Measurements from ENCODE around the gene TRA2B. TPM values are rescaled to one million over a fixed set of nuclear protein-coding genes. Genes with fewer than 3 reads are reported as not detected.

The TRA2B gene
- total RNA-seq, 1 experiment from 2014 or later: 171 TPM

- H3K4me1 ChIP-seq (ENCODE audit: control insufficient read depth, insufficient read depth, low read length): no peaks in the 10 kb centered on the region
- no peak overlapping the region for H3K27ac ChIP-seq (ENCODE audit: low read length)
- no peak for TF ChIP-seq SIN3A (IDR thresholded peaks at IDR 0.05; ENCODE audit: borderline replicate concordance, insufficient read depth, low read depth, low read length)
- no peak for TF ChIP-seq TCF7L2 (IDR thresholded peaks at IDR 0.05; ENCODE audit: low read depth, low read length)
- TF ChIP-seq, protein P1, sequence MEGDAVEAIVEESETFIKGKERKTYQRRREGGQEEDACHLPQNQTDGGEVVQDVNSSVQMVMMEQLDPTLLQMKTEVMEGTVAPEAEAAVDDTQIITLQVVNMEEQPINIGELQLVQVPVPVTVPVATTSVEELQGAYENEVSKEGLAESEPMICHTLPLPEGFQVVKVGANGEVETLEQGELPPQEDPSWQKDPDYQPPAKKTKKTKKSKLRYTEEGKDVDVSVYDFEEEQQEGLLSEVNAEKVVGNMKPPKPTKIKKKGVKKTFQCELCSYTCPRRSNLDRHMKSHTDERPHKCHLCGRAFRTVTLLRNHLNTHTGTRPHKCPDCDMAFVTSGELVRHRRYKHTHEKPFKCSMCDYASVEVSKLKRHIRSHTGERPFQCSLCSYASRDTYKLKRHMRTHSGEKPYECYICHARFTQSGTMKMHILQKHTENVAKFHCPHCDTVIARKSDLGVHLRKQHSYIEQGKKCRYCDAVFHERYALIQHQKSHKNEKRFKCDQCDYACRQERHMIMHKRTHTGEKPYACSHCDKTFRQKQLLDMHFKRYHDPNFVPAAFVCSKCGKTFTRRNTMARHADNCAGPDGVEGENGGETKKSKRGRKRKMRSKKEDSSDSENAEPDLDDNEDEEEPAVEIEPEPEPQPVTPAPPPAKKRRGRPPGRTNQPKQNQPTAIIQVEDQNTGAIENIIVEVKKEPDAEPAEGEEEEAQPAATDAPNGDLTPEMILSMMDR (IDR thresholded peaks at IDR 0.05): peak; percentile 98
- TF ChIP-seq POLR2AphosphoS5 (IDR thresholded peaks at IDR 0.05; ENCODE audit: low read depth, low read length): no peak
- TF ChIP-seq REST (IDR thresholded peaks at IDR 0.05; ENCODE audit: insufficient read depth in 1 of 2, low read depth in 2 of 2, low read length in 1 of 2): no peak
- ChIA-PET CTCF (interaction anchor here (0.6 to 1.8 kb wide), 5 partner anchors 17 to 558 kb away, joined by 3 to 9 read pairs (median 3); partner anchors contain the start of gene IGF2BP2), POLR2A (interaction anchor here (0.7 kb wide), 2 partner anchors 14 to 615 kb away, joined by 5 read pairs; no protein-coding TSS in a partner anchor)
- H3K36me3 ChIP-seq (ENCODE audit: control insufficient read depth, insufficient read depth, low read length): no peaks in the 10 kb centered on the region
- no TSS peak for BruUV-seq (replicated peaks)
- in situ Hi-C loops (cut with HindIII; ENCODE audit: low pct_unique_long_range_greater_than_20kb, low sequenced_read_pairs) (no loop called here), intact Hi-C loops (cut with micrococcal nuclease; ENCODE audit: unreplicated experiment) (no loop called here)
- H3K4me3 ChIP-seq (ENCODE audit: low read depth in 2 of 2, low read length in 2 of 2): no peak overlapping the region
- peak; percentile 57 for DNase-seq (ENCODE audit: low read depth, low spot score)
- no peaks in the 10 kb centered on the region for H3K27me3 ChIP-seq (ENCODE audit: control insufficient read depth, insufficient read depth, low read length)
- no peaks in the 10 kb centered on the region for H3K9me3 ChIP-seq (ENCODE audit: control insufficient read depth, insufficient read depth, low read depth, low read length)
- ATAC-seq: peak; percentile 94
These were observed 39.3 kb upstream of the TRA2B start for GRCh38 chr3:185976977-185977678.

DNA sequence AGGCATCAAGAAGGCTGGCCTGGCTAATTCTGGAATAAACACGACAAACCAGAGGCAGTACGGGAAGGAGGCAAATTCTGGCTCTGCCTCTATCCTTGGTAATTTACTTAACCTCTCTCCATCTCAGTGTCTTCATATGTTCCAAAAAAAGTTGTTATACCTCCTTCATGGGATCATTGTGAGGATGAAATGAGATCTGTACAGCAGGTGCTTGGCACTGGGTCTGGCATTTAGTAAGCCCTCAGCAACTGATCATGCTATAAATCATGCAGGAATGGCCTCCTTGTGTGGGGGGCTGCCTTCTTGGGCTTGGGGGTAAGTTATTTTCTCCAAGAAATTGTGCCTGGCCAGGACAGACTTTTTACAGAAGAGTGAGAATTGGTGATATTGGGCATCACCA lies 38.3 kb upstream of the TRA2B start:
- H3K36me3 ChIP-seq (ENCODE audit: control insufficient read depth, insufficient read depth, low read length): no peaks in the 10 kb centered on the region

More for the DNA sequence above, 38.3 kb upstream of the TRA2B start:
- TF ChIP-seq POLR2AphosphoS5 (IDR thresholded peaks at IDR 0.05; ENCODE audit: low read depth, low read length) (no peak), REST (IDR thresholded peaks at IDR 0.05; ENCODE audit: insufficient read depth in 1 of 2, low read depth in 2 of 2, low read length in 1 of 2) (no peak), TCF7L2 (IDR thresholded peaks at IDR 0.05; ENCODE audit: low read depth, low read length) (no peak), SIN3A (IDR thresholded peaks at IDR 0.05; ENCODE audit: borderline replicate concordance, insufficient read depth, low read depth, low read length) (no peak)
- TF ChIP-seq, protein P1 (IDR thresholded peaks at IDR 0.05): no peak
- ChIA-PET CTCF (interaction anchor here (1.8 kb wide), 1 partner anchor 33 kb away, joined by 9 read pairs; no protein-coding TSS in a partner anchor), POLR2A (no interaction called here)
- no TSS peak for BruUV-seq (replicated peaks)
- ATAC-seq: no peak
- no peaks in the 10 kb centered on the region for H3K9me3 ChIP-seq (ENCODE audit: control insufficient read depth, insufficient read depth, low read depth, low read length)
- no peak overlapping the region for H3K27ac ChIP-seq (ENCODE audit: low read length)
- H3K27me3 ChIP-seq (ENCODE audit: control insufficient read depth, insufficient read depth, low read length): no peaks in the 10 kb centered on the region
- DNase-seq (ENCODE audit: low read depth, low spot score): no peak
- in situ Hi-C loops (cut with HindIII; ENCODE audit: low pct_unique_long_range_greater_than_20kb, low sequenced_read_pairs) (no loop called here), intact Hi-C loops (cut with micrococcal nuclease; ENCODE audit: unreplicated experiment) (no loop called here)
- no peak overlapping the region for H3K4me3 ChIP-seq (ENCODE audit: low read depth in 2 of 2, low read length in 2 of 2)
- no peaks in the 10 kb centered on the region for H3K4me1 ChIP-seq (ENCODE audit: control insufficient read depth, insufficient read depth, low read length)

Data from Panc1 (cell line).